NCI-H1930 (cell line): ENCODE results near the gene SORBS2.
"Not testable (repeated sequence)": the region's sequence is repeated elsewhere in the genome, so short reads cannot be mapped to it uniquely, and the experiment has no call there.

ENCODE experiments used
- DNase-seq, 2 experiments: peaks; one replicate each; lab custom pipeline; 2025; lab: John Stamatoyannopoulos, UW

Gene SORBS2

DNA sequence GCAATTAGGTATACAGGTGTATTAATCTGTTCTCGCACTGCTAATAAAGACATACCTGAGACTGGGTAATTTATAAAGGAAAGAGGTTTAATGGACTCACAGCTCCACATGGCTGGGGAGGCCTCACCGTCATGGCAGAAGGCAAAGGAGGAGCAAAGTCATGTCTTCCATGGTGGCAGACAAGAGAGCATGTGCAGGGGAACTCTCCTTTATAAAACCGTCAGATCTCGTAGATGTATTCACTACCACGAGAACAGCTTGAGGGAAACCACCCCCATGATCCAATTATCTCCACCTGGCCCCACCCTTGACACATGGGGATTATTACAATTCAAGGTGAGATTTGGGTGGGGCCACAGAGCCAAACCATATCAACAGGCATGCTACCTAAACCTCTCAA, 97.5 kb downstream of the SORBS2 start:
- DNase-seq = not testable (repeated sequence)

- DNase-seq = no peak
These were observed 98.3 kb downstream of the SORBS2 start for GRCh38 chr4:185713731-185714130.

GRCh38 chr4:185713272-185713671, 98.7 kb downstream of the SORBS2 start:
- no peak for DNase-seq

DNA sequence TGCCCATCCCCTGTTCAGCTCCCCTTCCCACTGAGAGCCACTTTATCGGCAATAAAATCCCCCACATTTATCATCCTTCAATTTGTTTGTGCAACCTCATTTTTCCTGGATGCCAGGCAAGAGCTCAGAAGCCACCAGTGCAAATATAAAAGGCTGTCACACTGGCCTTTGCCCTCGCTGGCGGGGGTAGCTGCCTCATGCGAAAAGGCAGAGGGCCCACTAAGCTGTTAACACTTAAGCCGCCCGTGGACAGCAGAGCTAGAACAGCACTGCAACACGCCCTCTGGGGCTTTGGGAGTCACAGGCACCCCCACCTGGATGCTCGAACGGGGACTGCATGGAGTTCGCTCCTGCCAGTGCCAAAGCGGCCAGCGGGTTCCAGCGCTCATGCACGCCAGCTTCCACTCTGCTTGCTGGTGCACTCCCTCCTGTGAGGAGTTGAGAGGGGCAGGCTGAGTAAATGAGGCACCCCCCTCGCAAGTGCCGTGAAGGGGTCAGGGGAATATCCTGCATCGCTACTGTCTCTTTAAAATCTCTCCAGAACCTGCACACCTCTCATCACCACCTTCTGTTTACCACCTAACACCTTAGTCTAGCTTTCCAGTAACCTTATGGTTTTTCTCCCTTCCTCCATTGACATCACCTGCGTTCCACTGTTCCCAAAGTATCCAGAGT, 99.5 kb downstream of the SORBS2 start:
- no peak for DNase-seq

DNA sequence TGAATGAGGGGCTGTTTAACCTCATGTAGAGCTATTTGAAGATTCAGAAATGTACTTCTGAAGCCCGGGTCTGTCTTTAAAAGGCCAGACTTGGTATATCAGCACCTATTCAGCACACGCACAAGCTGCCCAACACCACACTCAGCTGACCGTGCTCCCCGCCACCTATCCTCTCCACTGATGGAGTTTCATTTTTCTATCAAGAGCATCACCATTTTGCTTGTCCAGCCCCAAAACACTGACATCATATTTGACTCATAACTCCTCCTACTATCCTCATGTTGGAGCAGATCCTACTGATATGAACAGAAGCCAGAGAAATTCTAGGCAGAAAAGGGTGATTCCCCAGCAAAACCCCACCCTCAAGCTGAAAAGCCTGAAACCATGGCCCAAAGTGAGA, 100.3 kb downstream of the SORBS2 start:
- DNase-seq = no peak

GRCh38 chr4:185710487-185710995, 101.5 kb downstream of the SORBS2 start:
- no peak for DNase-seq

- no peak for DNase-seq
These were observed 102.0 kb downstream of the SORBS2 start for GRCh38 chr4:185709802-185710486.

DNA sequence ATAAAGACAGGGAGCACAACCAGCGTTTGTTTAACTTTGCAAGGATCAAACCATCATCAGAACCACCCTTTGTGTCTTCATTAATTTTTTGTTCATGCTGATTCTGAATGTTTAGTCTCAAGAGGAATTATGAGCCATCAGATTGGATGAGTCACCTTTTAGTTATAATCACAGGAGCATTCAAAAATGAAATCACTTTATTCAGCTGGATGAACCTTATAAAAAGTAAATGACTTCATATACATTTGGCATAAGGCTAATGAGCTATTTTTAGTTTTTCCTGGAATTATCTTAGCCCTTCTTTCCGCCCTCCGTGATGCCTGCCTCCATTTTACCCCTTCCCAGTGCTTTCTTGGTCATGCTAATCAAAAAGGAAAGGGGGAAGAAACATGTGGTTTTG, 103.6 kb downstream of the SORBS2 start:
- no peak for DNase-seq

DNA sequence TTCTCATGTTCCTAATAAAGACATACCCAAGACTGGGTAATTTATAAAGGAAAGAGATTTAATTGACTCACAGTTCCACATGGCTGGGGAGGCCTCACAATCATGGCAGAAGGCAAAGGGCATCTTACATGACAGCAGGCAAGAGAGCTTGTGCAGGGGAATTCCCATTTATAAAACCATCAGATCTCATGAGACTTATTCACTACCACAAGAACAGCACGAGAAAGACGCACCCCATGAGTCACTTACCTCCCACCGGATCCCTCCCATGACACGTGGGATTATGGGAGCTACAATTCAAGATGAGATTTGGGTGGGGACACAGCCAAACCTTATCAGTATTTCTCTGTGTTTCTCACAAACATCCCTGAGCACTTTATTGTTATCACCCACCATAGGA, 104.4 kb downstream of the SORBS2 start:
- DNase-seq = not testable (repeated sequence)

GRCh38 chr4:185702147-185702663, 109.8 kb downstream of the SORBS2 start:
- no peak for DNase-seq

GRCh38 chr4:185700630-185701029, 111.4 kb downstream of the SORBS2 start:
- no peak for DNase-seq

- DNase-seq = no peak
These were observed 111.9 kb downstream of the SORBS2 start for GRCh38 chr4:185700048-185700447.

- DNase-seq = no peak
These were observed 114.5 kb downstream of the SORBS2 start for GRCh38 chr4:185697488-185697887.

GRCh38 chr4:185695743-185696142, 116.3 kb downstream of the SORBS2 start:
- no peak for DNase-seq

DNA sequence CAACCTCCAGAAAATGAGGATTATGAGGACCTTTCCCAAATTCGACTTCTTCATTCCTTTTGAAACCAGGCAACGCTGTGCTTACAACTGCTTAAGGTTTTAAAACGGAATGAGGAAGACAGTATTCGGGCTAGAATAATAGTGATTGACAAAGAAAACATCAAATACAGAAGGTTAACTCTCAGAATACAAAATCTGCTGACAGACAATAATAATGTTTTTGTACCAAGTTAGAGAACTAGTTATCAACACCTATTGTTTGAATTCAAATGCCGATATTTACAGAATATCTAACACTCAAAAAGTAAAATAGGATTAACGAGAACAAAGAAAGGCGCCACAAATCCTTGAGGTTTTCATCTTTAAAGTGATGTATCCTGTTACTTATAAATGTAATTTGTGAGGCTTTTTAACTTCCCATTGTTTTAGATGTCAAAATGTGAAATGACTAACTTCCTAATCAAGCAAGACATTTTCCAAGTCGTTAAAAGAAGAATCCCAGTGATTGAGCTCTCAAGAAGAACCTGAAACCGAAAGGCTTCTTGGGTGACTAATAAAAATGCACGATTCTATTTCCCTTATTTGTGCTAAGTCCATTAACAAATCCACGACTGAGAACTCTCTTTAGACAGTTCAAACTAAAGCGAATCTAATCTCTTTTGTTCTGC, 118.3 kb downstream of the SORBS2 start:
- no peak for DNase-seq

- no peak for DNase-seq
These were observed 122.6 kb downstream of the SORBS2 start for GRCh38 chr4:185689407-185689806.

GRCh38 chr4:185685804-185686203, 126.2 kb downstream of the SORBS2 start:
- no peak for DNase-seq

- DNase-seq = no peak
These were observed 128.1 kb downstream of the SORBS2 start for GRCh38 chr4:185683896-185684295.

- DNase-seq = no peak
These were observed 128.8 kb downstream of the SORBS2 start for GRCh38 chr4:185683222-185683621.

GRCh38 chr4:185682236-185682635, 129.8 kb downstream of the SORBS2 start:
- no peak for DNase-seq

- DNase-seq = no peak
These were observed 130.4 kb downstream of the SORBS2 start for GRCh38 chr4:185681604-185682003.

- DNase-seq = no peak
These were observed 131.4 kb downstream of the SORBS2 start for GRCh38 chr4:185680617-185681016.

DNA sequence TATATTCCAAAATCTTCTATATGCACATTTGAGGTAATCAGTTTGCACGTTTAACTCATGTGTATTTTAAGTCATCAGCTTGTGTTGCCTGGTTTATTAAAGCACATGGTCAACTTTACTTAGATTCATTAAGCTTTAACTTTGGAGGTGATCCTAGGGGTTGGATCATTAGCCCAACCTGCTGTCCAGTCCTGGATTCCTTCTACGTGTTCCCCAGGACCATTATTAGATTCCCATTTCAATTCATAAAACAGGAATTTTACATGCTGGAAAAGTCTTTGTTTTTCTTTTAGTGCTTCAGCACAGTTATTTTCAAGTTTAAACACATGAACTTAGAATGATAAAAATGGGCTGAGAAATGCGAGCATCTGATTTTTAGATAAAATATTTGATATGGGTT, 132.5 kb downstream of the SORBS2 start:
- no peak for DNase-seq
